CD4-positive, alpha-beta T cell treated with Interferon alpha-2 for 1 hour (primary cell): ENCODE measurements around the gene DBR1.
"Not testable (repeated sequence)": the region's sequence is repeated elsewhere in the genome, so short reads cannot be mapped to it uniquely, and the experiment has no call there.

Experiments
- DNase-seq, 2 donors: peaks; one replicate each; pipeline ENCODE4 v3.0.0-alpha.2; 2020 to 2022

Gene DBR1

DNA sequence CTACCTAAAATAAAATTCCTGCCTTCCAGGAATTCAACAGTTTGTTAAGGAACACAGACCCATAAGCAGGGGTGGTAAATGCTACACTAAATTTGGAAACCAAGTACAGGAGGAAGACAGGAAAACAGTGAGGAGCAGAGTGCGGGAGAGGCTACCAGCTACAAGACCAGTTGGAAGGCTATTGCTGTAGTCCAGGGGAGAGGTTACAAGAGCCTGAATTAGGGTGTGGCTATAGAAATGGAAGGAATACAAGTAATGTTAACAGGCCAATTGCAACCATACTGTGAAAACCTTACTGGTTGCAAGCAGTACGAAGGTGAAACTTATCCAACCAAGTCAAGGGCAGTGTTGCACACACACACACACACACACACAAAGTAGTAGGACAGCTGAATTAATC is 11.5 kb upstream of the DBR1 start:
- DNase-seq: no peak

DNA sequence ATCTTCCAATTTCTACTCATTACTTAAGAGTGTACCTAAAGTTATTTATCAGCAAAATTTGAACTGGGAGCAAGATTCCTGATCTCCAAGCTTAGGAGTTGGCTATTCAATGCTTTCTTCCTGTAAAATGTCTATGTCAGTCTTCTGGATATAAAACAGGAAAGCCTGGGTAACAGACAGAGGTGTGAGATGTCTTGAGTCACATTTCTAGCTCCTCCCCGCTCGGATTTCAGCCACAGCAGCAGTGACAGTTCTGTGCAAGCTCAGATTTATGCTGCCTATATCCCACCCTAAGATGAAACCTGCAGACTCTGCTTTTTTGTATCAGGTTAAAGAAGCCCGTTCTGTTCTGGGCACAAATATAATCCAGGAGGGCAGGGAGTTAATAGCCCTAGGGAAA is 10.3 kb upstream of the DBR1 start:
- DNase-seq: no peak

DNA sequence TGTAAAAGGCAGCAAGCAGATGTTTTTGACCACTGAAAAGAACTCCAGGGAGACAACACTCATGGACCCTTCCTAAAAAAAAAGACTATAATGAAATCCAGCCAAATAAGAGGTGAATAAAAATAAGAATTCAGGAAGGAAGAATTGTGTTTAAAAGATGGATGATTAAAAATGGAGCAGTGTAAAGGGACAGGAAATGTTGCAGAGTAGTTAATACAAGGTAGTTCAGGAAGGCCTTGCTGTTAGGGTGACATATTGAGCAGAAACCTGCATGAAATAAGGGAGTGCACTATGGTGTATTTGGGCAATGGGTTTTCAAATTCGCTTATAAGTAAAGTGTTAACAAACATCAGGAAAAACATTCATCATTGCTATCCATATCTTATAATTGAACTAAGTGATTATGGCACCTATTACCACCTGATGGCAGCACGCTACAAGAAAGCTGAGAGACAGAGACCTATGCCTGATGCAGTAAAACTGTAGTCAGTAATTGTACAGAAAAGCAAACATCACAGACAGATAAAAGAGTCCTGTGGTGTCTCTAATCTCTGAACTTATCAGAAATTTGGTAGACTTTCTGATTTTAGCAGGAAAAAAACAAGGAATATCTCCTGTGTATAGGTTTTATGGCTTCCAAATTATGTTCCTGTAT is 5.8 kb upstream of the DBR1 start:
- DNase-seq: peak; percentile 25 to 58

DNA sequence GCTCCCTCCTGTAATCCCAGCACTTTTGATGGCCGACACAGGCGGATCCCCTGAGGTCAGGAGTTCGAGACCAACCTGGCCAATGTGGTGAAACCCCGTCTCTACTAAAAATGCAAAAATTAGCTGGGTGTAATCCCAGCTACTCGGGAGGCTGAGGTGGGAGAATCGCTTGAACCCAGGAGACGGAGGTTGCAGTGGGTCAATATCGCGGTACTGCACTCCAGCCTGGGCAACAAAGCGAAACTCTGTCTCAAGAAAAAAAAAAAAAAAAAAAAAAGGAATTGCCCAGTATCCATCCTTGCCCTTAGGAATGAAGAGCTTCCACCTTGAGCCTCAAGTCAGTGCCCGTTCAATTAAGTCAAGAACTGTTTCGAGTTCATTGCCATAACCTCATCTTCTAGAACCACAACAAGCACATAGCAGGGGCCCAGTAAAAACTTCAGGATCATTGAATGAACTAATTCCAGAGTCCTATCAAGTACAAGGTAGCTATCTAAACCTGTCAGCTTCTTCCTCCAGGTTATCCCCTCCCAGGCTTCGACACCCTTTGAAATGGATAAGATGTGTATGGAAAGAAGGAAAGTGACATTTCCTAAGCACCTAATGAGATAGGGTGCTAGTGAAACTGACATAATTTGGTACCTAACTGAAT is 826 bp downstream of the DBR1 start:
- peak in 1 of 2 donors; percentile 10 for DNase-seq

DNA sequence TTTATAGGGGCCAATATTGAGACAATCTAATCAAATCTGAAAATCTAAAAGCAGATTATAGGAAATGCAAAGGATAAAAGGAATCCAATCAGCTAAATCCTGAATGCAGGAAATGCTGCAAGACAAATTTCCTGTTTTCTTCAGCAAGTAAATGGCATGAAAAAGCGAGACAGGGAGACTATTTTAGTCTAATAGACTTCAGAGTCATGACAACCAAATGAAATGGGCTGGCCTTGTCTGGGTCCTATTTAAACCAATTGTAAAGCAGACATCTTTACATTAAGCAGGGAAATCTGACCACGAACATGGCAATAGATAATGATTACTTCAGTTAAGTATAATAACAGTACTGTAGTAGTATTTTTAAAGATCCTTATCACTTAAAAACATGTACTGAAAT is 2.1 kb downstream of the DBR1 start:
- no peak for DNase-seq

DNA sequence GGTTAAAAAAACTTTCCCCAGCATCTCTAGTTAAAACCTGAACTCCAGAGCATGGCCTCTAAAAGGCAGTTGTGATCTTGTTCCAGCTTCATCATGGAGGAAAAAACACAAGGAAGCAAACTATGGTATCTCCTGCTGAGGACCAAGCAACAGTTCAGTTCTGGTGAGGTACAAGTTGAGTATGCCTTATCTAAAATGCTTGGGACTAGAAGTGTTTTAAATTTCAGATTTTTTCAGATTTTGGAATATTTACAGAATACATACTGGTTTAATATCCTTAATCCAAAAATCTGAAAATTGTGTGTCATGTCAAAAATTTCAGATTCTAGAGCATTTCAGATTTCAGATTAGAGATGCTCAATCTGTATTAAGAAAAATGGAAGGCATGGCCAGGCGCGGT is 9.7 kb downstream of the DBR1 start:
- DNase-seq: no peak

DNA sequence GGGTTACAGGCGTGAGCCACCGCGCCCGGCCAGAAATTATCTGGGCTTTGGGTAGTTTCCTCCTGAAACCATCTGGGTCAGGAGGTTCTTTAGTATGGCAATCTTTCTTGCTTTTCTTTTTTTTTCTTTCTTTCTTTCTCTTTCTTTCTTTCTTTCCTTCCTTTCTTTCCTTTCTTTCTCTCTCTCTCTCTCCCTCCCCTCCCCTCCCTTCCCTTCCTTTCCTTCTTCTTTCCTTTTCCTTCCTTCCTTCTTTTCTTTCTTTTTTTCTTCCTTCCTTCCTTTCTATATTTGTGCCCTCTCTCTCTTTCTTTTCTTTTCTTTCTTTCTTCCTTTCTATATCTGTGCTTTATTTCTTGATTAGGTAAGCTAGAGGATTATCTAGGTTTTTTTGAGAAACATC is 17.0 kb downstream of the DBR1 start:
- no peak for DNase-seq

DNA sequence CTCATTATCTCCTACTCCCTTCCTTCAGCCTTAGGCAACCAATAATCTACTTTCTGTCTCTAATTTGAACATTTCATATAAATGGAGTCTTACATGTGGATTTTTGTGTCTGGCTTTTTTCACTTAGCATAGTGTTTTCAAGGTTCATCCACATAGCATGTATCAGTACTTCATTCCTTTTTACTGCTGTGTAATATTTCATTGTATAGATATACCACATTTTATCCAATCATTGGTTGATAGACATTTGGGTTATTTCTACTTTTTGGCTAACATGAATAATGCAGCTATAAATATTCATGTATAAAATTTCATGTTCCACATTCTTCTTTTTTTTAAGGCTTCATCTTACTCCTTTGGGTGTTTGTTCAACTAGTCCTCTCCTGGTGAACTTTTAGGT is 20.2 kb downstream of the DBR1 start:
- no peak for DNase-seq

DNA sequence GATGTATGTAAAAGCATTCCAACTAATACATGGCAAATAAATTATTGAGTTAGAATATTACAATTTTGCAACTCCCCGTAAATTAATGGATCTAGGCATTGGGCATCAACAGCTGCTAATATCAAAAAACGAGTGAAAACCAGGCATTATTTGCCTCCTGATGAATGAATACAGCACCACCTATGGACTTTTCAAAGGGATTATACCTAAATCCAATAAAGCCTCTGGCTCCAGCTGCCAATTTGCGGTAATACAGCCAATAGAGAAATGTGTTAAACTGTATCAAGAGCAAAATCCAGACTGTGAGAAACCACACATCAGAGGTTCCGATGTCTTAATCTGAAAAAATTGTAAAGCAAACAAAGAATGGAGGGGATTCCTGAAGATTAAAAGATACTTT is 26.2 kb downstream of the DBR1 start:
- DNase-seq: no peak

DNA sequence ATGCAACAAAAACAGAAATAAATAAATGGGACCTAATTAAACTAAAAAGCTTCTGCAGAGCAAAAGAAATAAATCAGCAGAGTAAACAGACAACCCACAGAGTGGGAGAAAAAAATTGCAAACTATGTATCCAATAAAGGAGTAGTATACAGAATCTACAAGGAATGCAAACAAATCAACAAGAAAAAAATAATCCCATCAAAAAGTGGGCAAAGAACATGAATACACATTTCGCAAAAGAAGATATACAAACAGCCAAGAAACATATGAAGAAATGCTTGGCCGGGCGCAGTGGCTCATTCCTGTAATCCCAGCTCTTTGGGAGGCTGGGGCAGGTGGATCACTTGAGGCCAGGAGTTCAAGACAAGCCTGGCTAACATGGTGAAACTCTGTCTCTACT is 32.5 kb downstream of the DBR1 start:
- DNase-seq: not testable (repeated sequence)

DNA sequence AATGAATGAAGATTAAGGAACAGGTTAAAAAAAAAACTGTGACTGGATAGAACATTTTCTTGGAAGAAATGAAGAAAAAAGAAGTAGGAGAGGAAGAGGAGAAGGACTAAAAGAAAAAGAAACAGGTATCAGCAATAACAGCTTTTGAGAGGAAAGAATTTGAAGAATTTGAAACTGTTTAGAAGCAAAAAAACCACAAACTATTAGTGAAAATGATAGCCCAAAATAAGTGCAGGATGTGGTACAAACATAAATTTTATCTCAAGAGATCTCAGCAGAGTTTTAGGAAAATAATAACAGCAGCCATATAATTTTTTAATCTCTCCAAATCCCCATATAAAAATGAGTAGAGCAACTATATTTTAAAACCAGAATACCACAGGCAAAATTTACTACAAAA is 33.8 kb downstream of the DBR1 start:
- no peak for DNase-seq

DNA sequence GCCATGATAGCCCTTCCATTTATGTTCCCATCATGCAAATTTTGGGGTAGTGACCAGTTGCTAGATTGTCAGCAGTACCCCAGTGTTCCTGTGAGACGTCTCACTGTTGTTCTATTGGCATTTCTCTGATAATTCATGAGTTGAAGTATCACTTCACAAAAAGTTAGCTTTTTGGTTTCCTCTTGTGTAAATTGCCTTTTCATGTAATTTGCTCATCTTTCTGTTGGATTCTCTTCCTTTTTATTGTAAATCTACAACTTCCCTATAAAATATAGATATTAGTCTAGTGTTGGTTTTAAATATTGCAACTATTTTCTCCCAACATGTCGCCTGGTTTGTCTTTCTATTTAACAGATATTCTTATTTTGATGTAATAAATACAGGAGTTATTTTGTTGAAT is 35.0 kb downstream of the DBR1 start:
- DNase-seq: no peak

DNA sequence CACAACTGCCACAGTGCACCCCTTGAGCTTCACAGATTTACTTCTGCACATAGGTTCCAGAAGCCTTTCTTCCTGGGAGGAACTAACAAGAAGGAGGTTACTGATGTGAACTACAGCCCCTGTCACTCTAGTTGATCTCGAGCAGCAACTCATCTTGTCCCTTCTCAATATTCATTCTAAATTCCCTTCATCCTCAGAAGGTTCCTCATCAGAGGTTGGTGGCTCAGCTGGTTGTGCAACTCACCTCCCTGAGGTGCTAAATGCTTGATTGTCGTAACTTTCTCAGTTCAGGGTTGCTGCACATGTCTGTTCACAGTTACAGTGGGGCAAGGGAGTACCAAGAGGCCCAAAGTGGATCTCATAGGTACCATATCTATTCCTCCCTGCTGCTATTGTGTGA is 36.9 kb downstream of the DBR1 start:
- DNase-seq: no peak

DNA sequence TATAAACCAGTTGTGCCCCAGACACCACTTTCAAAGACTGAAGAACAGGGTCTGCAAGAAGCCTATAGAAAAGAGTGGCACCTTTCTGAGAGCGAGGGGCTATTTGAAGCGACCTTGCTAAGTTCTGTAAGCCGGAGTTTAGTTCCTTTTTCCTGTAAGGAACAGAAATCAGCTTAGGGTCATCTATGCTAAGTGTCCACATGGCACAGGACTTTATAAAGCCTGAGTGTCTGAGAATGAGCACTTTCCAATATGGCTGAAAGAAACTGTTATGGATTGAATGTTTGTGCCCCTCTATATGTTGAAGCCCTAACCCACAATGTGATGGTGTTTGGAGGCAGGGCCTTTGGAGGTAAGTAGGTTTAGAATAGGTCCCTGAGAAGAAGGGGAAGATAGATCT is 38.5 kb downstream of the DBR1 start:
- no peak for DNase-seq

DNA sequence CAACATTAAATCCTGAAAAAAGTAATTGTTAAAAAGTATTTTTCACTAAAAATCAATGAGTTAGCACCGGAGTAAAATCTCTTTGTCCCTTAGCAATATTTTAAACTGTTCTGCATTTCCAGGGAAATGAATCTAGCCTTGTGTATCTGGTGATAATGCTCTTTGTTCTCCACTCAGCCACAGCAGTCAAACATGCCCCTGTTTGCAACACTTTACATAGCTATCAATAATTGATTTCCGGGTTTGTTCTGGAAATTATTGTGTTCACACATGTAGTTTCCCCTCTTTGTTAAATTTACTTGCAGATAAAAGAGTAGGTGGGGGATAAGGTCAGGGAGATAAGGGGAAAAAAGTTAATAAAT is 38.9 kb downstream of the DBR1 start:
- no peak for DNase-seq

DNA sequence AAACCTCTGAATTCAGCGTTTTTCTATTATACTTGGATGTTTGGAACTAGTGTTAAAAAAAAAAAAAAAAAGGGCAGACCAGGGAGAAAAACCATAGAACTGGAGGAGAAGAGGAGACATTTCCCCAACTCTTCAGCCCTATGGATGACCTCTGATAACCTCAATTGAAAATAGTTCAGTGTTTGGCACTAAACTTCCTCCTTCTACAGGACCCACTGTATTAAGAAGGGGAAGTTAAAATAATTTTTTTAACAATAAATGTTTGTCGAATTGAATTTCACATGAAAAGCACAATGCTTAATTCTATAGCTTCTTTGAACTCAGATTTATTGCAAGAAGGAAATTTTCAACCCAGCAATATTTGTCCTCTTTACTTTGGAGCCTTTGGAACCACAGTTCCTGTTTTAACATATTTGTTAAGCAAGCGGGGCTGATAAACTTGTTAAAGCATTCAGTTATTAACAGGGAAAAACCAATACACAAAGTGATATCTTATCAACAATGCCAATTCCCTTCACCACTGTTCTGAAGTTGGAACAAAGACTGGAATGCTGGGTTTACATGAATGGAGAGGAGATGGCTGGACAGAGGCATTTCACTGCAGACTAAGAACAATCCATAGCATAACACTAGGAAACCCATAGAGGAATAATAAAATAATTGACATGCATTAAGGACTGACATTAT is 39.4 kb downstream of the DBR1 start:
- DNase-seq: no peak

DNA sequence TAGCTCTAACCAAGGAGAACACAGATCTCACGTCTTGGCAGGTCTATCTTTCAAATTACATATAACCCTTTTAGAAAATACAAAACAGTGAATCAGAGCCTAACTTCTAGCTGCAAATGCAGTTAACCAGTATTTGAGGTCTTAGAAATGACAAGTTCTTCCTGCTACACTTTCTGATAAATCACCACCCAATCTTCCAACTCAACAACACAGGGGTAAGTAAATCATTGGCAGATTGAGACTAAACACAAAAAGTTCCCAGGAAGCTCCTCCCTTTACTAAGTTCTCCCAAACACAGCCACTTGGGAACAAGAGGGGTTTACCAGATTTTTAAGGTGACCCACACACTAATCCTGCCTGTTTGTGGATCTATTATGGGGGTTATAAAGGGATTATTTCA is 42.5 kb downstream of the DBR1 start, which contains the start of gene A4GNT:
A4GNT (minus strand) TSS at position 152 of the 400 bp plus-strand sequence. CDS start 1,134 bp downstream, outside the sequence.
- no peak for DNase-seq

DNA sequence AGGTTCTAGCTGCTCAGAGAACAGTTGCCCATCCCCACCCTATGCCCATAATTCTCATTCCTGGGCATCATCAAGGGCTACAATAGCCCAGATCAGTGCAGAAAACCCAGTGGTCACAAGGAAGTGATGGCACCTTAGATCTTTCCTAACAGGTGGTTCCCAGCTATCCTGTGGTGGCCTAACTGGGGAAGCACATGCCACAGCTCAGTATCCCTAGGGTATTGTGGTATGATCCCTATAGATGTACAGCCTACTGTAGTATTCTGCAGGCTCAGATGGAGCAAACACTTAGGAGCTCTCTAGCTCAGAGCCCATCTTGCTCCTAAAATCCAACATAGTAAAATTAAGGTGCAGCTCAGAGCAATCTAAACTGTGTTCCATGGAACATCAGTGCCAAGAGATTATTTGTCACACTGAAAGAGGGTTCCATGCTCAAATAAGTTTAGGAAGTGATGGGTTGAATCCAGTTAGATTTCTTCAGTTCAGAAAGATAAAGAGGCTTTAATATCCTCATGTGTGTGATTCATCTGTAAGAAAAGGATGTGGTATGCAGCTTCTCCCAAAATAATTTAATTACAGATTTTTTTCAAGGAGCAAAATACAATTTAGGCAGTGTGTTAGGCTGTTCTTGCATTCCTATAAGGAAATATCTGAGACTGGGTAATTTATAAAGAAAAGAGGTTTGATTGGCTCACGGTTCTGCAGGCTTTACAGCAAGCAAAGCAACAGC is 46.9 kb downstream of the DBR1 start:
- DNase-seq: no peak

DNA sequence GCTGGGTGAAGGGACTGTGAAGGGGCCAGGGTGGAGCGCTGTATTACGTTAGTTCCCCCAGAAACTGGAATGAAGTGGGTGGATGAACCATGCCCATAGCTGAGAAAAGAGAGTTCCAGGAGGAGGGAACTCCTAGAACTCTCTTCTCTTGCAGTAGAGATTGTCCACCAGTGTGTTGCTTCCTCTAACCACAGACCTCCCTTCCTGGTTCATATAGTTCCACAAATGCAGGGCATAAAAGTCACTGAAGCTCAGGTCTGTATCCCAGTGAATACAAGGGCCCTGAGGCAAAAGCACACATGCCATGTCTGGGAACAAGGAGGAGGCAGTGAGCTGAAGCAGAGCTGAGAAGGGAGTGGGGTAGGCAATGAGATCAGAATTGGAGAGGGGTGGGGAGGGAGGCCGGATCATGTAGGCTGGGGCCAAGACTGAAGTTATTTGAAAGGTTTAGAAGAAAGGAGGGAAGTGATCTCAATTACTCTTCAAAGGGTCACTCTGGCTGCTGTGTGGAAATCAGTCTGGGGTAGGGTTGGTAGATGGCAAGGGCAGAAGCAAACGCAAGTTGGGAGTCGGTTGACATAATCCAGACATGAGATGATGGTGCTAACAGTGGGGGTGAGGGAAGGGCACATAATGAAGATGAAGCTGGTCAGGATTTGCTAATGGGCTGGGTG is 49.0 kb downstream of the DBR1 start:
- no peak for DNase-seq

DNA sequence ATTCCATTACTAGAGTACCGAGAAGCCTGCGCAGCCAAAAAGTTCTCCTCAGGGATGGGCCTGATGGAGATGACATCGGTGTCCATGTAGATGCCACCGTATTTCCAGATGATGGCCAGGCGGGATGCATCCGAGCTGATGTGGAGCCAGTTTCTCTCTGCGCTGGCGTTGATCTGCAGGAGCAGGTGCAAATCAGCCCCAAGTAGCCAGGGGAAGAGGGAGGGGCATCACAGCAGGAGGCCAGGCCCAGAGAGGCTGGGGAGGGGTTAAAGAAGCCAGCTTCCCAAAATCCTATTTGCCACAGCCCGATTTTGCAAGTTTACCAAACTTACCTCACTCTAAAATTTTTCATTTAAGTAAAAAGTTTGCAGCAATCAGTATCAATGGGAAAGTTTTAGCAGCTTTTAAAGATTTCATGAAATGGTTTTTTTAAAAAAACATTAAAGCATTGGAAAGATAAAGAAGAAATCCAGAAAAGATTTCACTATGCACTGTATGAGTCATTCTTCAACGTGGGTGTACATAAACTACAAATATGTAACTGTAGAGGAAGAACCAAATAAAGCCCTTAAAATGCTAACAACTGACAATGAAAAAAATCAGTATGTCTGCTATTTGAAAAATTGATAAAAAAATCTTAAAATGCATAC is 49.9 kb downstream of the DBR1 start:
- no peak for DNase-seq

DNA sequence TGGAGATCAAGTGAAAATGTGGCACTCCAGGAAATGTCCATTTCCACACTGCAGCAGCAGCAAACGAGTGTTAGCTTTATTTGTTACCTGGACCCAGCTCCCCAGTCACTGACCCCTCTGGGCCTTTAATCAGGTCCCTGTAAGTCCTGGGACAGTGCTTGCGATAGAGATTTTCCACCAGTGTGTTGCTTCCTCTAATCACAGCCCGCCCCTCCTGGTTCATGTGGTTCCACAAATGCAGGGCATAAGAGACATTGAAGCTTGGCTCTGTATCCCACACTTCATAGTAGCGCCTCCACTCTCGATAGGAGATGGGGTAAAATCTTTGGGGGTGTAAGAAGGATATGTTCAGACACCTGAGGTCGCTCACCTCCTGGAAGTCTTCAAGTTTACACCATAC is 50.5 kb downstream of the DBR1 start:
- DNase-seq: no peak

DNA sequence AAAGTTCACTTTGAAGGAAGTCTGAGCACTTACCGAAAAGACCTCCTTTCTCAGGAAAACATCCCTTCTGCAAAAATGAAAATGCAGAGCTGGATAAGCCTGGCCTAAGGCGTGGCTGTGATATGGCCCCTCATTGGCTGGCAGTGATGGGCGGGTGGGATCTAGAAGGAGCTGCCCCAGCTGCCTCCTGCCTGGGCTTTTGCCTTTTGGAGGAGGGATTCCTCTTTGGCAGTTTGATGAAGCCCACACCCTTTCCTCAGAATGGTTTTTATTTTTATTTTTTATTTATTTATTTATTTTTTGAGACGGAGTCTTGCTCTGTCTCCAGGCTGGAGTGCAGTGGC is 55.3 kb downstream of the DBR1 start:
- DNase-seq: no peak
